Stimulated activated CD8-positive, alpha-beta memory T cell treated with anti-CD3 and anti-CD28 coated beads, Interleukin-15, amount 100 ng/mL, for 48 hours (primary cell): ENCODE data around the gene SETD7.

ENCODE experiments used
- DNase-seq, 2 donors: peaks; one replicate each; pipeline ENCODE4 v3.0.0-alpha.2; 2020; ENCODE audit warnings: low read depth in 2 of 2

The SETD7 gene

GRCh38 chr4:139550724-139551429 lies 5.1 kb downstream of the SETD7 start:
- DNase-seq, result no peak

DNA sequence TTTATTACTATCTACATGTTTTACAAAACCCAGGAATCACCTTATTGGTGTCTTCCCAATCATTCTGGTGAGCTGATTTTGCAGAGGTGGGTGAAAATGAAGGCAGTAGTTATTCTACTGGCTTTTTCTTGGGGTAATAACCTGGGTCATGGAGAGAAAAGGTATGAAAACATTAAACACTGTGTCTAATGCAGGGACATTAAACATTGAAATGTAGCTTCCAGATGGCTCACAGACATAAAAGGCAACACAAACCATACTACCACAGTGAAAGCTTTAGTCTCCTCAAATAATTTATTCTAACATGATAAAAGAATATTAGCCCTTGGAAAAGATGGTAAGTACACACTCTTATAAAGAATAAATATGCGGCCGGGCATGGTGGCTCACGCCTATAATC lies 8.0 kb downstream of the SETD7 start:
- DNase-seq, result no peak

DNA sequence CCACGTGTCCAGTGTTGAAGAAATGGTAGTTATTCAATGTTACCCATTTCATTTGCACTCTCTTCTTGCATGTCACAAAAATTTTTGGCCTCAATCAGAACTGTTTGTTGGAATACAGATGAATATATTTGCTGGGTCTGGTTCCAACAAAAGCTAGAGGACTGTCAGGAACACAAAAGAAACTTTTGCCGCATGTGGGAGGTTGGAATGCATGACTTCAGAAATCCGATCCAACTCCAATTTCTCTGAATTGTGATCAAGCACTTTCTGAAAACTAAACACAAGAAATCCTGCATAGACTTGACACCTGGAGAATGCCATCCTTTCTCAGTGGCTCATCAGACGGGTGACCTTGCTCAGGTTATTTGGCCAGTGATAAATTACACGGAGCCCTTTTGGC lies 15.4 kb downstream of the SETD7 start:
- DNase-seq, result no peak

GRCh38 chr4:139540161-139540560 lies 15.9 kb downstream of the SETD7 start:
- DNase-seq, result no peak

- no peak for DNase-seq
Observed at GRCh38 chr4:139537292-139537691, 18.7 kb downstream of the SETD7 start.

GRCh38 chr4:139535871-139536234 lies 20.2 kb downstream of the SETD7 start:
- no peak for DNase-seq

DNA sequence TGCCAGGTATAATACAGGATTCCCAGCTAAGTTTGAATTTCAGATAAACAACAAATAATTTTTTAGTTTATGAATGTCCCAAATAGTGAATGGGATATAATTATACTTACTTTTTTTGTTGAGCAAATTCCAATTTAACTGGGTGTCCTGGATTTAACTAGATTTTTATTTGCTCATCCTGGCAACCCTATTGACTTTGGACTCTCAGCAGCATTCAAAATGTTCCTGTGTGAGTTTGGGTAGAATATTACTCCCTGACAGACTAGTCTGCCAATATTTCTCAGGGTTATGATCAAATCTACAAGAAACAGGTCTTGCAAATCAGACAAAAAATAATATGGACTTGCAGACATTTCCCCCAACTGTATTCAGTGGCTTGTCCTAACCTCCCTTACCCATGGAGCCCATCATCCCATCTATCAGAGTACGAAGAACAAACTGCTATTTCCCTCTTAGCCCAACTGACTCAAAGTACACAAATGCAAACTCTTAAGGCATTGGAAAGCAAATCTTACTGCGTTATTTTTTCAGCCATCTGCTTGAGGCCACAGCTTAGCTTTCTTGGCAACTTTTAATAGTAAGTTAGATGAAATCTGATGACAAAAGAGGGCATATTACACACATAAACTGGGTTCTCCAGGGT lies 20.7 kb downstream of the SETD7 start:
- DNase-seq, result no peak

DNA sequence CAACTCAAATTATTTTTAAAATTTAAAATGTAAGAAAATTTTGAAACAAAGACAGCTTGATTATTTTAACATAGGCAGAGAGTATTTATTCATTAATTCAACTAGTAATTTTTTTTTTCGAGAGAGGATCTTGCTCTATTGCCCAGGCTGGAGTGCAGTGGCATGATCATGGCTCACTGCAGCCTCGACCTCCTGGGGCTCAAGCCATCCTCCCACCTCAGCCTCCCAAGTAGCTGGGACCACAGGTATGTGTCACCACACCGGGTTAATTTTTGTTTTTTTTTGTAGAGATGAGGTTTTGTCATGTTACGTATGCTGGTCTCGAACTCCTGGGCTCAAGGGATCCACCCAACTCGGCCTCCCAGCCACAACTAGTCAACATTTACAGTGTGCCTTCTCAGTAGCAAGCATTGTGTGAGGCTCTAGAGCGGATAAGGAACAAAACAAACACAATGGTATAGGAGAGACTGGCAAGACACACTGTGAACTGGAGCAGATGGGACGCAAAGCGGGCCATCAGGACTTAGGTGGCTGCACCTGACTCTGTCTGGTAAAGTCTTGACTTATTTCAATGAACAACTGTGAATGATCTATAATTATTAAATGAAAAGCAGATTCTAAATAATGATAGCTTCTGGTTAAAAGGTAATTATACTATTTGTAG lies 21.6 kb downstream of the SETD7 start:
- no peak for DNase-seq

- DNase-seq, result no peak
Observed at GRCh38 chr4:139533511-139533910, 22.5 kb downstream of the SETD7 start.

DNA sequence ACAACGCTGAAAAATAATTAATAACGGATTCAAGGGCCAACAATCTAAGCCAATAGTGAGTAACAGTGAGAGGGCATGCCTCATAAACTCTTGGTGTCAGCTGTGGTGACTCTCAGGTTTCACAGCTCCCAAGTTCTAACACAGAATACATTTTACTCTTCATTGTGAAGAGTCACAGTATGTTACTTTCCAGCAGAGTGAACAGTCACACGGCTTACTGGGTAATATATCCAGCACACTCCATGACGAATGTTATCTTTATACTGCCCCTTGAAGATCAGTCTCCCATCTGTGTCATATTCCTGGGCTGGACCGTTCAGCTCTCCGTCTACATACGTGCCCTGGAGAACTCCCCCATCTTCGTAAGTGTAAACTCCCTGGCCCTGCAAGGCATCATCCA lies 23.1 kb downstream of the SETD7 start:
- no peak for DNase-seq

GRCh38 chr4:139530833-139531427 lies 25.1 kb downstream of the SETD7 start:
- DNase-seq, result peak in 1 of 2 donors; percentile 21

GRCh38 chr4:139528377-139529005 lies 27.5 kb downstream of the SETD7 start:
- DNase-seq, result peak in 1 of 2 donors; percentile 10

DNA sequence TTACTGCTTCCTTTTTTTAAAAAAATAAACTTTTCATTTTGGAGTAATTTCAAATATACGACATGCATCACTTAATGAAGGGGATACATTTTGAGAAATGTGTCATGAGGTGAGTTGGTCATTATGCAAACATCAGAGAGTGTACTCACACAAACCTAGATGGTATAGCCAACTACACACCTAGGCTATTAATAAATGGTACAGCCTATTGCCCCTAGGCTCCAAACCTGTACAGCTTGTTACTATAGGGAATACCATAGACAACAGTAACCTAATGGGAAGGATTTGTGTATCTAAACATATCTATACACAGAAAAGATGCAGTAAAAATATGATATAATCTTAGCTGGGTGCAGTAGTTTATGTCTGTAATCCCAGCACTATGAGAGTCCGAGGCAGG lies 29.1 kb downstream of the SETD7 start:
- DNase-seq, result no peak

DNA sequence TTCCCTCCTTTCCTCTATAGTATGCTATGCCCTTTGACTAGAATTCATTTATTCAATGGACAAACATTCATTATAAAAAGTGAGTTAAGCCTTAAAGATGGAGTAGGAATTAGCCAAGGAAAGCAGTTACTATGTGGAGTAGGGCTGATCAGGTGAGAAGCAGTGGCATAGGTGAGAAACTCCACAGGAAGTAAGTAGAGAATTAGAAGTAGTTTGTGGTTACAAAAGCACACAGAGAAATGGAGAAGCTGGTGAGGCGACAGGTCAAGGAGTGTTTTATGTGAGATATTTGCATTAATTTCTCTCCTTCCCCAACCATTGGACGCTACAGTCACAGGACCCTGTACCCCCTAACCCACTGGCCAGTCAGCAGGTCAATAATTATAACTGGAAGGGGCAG lies 30.6 kb downstream of the SETD7 start:
- DNase-seq, result no peak

DNA sequence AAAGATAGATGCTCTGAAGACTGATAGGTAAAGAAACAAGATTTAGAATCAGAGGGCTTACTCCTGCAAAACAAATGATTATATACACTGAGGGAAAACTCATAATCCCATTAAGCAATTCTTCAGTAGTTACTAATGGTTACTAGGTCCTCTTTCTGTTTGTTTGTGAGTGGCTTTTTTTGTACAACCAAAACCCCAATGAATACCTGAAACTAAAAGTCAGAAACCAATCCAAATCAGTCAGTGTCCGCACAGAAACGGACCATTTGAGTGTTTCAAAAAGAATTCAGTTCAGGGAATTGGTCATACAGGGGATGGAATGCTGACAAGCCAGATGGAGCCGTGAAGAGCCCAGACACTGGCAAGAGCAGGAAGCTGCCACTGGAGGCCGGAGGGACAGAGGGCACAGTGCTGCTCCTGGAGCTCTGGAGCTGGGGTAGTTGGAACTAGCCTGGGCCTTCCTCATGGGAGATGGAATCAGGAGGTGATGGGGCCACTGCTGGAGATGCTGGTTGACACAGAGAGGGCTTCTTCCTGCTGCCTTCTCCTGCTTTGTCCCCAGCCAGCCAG lies 31.9 kb downstream of the SETD7 start:
- no peak for DNase-seq

DNA sequence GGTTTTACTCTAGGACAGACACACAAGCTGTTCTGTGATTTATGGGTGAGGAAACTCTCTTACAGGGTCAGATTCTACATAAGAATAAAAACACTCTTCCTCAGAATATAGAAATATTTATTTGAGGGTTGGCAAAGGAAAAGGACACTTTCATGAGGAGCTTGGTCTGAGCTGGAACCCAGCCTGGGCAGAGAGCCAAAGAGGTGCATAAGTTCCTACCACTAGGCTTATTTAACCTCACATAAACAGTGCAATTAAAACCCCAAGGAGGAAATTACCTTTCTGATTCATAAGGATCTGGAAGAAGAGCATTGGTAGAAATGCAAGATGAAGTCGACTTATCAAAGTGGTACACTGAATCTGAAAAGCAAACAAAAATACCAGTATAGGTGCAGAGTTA lies 32.9 kb downstream of the SETD7 start:
- DNase-seq, result no peak

DNA sequence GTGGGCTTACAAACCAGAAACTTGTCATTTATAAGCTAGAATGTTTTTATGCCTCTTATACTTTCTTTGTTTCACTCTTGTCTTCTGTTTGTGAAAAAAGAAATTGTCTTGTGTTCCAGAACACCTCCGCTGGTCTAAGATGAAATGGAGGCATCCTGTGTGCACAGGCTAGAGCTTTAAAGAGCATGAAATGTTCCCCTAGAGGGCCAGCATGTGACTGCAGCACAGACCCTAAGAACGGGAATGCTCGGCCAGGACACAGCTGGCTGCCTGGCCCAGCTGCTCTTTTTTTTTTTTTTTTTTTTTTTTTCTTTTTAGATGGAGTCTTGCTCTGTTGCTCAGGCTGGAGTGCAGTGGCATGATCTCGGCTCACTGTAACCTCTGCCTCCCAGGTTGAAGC lies 33.6 kb downstream of the SETD7 start:
- no peak for DNase-seq

DNA sequence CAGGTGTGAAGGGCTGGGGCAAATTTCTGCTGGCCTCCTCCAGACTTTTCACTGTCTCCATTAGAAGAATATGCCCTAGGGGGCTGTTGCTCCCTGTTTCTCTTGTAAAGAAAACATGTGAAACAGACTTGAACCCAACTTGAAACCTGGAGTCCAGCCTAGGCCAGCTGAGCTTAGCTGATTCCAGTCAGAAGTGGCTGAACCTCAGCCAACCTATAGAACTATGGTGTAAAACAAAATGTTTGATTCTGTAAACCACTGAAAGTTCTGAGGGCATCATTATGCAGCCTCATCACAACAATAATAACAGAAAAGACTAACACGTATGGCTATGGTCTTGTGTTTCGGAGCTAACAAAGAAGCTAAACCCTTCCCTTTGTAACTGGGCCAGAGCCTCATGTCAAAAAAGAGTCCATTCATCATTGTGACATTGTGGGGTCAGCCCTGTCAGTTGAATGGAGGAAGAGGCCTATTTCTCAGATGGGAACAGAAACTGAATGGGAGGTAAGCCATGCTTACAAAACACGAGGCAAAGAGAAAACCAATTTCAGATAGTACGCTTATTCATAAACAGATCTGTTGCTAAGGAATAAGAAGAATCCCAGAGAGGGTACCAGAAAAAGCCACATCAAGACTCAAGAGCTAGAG lies 34.1 kb downstream of the SETD7 start:
- DNase-seq, result no peak

- DNase-seq, result no peak
Observed at GRCh38 chr4:139515531-139515958, 40.5 kb downstream of the SETD7 start.

DNA sequence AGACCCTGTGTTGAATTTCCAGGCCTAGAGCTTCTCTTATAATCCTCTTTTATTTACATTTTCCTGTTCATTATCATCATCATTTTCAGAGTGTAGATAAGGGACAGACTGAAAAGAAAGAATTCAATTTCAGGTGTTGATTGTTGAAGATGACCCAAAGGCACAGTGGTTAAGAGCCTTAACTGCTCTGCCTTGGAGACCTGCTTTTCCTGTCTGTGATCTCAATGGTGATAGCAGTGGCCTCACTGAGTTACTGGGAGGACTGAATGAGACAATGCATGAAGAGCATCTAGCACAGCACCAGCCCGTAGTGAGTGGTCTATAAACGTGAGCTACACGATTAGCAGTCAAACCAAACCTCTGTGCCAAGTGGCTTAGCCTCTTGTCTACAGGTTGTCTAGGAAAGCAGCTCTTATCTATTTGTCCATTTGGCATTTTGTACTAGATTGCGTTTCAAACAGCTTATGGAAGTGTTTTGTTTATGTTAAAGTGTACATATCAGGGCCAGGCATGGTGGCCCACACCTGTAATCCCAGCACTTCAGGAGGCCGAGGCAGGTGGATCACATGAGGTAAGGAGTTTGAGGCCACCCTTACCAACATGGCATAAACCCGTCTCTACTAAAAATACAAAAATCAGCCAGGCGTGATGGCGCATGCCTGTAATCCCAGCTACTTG lies 41.5 kb downstream of the SETD7 start:
- DNase-seq, result no peak

DNA sequence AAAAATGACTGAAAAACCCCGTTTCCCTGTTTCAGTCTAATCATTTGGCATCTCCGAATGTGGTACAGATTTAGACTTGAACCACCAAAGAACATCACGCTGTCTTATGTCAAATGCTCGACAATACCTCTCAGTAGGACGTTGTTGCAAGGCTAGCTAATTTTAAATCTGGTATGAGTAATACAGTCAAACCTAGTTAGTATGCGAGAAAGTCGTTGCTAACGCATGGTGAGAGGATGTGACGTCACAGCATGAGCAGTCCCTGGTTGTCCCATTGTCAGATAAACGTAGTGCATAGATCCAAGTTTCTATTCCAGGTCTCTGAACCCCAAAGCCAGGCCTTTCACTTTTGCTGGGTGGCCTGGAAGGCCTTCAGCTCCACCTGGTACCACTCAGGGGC lies 44.7 kb downstream of the SETD7 start:
- DNase-seq, result no peak
